GM19395 (cell line): ENCODE results near the gene GUCY2D.
"Not testable (repeated sequence)": the region's sequence is repeated elsewhere in the genome, so short reads cannot be mapped to it uniquely, and the experiment has no call there.

Experiments
- ATAC-seq: cut with Tn5 transposase; IDR thresholded peaks from one replicate; pipeline ENCODE4 v1.9.1; 2021; ENCODE audit warnings: mild to moderate bottlenecking, moderate library complexity; ENCODE audit not compliant: unreplicated experiment

GUCY2D gene

GRCh38 chr17:8041249-8041928 is 39.0 kb downstream of the GUCY2D start:
- ATAC-seq: no peak

GRCh38 chr17:8041979-8042378 is 39.6 kb downstream of the GUCY2D start:
- ATAC-seq: no peak

GRCh38 chr17:8044819-8045810 is 42.7 kb downstream of the GUCY2D start:
- no peak for ATAC-seq

DNA sequence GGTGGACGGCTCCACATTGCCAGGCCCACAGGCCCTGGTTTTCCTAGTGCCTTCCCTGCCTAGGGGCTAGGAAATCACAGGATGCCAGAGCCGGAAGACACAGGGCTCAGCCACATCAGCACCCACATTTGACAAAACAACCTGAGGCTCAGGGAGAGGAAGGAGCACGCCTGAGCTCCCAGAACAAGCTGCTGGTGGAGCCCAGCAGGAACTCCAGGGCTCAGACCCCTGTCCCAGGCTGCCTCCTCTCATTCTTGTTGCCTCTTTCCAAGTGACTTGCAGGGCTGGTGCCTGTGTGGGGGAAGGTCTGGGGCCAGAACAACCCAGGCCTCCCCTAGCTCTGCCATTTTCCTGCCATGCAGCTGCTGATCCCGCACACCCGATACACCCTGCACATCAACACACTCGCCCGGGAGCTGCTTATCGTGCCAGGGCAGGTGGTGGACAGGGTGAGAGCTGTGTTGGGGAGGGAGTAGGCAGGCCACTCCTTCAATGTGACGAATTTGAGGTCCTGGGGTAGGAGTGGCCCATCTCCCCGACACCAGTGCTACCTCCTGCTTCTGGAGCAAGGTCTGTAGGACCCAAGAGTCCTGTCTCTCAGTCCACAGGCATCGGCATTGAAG is 44.0 kb downstream of the GUCY2D start:
- no peak for ATAC-seq

GRCh38 chr17:8046929-8047768 is 44.7 kb downstream of the GUCY2D start:
- no peak for ATAC-seq

- ATAC-seq: no peak
These were observed 45.3 kb downstream of the GUCY2D start for GRCh38 chr17:8047769-8048110.

DNA sequence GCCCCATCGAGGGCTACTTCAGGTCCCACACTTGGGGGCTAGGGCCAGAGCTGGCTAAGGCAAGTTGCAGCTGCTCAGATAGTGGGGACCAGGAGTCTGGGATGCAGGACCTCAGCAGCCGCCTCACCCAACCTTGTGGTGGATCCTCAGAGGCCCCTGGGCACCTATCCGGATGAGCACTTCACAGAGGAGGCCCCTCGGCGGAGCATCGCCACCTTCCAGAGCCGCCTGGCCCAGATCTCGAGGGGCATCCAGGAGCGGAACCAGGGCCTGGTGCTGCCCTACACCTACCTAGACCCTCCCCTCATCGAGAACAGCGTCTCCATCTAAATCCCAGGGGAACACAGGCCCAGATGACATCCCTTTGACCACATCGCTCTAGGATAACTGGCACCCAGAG is 45.8 kb downstream of the GUCY2D start:
- no peak for ATAC-seq

- ATAC-seq: no peak
These were observed 46.3 kb downstream of the GUCY2D start for GRCh38 chr17:8048736-8049135.

DNA sequence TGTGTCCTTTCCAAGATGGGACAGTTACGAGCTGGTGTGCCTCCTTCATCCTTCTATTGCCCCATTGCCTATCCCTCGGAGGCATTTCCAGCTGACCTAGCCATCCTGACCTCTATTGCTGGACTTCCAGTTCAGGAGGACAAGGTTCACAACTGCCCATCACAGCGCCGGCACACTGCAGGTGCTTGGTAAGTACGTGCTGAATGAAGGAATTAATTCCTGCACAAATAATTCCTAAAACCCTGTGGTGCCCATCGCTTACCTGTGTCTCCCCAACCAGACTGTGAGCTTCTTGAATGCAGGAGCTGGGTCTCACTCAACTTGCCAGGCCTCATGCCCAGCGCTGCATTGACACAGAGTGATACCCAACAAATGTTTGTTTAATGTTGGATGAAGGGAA is 49.4 kb downstream of the GUCY2D start:
- ATAC-seq: no peak

DNA sequence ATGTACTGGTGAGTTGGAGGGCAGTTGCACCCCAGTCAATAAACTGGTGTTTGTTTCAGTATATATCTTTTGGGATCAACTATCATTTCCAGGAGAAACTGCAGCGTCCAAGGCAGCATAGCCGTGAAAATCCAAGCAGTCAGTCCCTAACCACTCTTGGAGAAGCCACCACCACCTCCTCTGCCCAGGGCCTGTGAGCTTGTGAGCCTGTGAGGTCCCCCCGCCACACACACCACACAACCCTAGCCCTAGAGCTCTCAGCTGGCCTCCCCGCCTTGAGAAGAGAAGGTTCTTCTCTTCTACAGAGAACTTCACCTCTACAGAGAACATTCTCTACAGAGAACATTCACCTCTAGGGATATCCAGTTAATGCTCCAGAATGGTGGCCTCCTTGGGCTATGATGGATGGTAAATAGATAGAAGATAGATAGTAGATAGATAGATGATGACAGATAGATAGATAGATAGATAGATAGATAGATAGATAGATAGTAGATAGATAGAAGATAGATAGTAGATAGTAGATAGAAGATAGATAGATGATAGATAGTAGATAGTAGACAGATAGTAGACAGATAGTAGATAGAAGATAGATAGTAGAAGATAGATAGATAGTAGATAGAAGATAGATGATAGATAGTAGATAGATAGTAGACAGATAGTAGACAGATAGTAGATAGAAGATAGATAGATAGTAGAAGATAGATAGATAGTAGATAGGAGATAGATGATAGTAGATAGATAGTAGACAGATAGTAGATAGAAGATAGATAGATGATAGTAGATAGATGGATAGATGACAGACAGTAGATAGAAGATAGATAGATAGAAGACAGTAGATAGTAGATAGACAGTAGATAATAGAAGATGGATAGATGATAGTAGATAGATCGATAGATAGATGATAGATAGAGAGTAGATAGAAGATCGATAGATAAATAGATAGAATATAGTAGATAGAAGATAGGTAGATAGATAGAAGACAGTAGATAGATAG is 50.1 kb downstream of the GUCY2D start:
- ATAC-seq: no peak

DNA sequence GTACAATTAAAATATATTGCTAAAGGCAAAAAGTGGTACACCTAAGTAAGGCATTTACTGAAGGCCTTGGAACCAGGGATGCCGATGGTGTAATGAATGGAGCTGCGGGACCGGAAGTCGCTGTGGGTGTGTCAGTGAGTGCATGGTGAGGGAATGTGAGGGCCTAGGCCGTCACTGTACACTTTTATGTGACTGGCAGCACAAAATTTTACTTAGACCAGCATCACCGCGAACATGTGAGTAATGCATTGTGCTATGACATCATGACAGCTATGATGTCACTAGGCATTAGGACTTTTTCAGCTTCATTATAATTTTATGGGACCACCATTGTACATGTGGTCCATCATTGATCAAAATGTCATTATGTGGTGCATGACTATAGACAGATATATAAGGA is 51.2 kb downstream of the GUCY2D start:
- no peak for ATAC-seq

DNA sequence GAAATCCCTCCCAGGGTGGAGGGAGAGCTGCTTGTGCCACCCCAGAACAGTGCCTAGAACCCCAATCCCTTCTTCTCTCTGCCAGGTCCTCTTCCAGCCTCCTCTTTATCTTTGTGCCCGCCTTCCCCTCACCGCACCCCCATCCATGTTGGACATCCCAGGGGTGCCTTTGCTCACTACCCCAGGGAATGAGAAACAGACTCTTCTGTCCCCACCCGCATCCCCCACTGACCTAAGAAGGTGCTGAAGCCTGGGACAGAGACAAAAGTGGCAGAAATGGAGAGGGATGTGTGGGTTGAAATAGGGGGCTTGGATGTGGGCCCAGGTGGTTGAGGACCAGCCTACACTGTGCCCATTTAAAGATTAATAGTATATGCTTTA is 53.4 kb downstream of the GUCY2D start:
- no peak for ATAC-seq

GRCh38 chr17:8056232-8056975 is 54.0 kb downstream of the GUCY2D start:
- peak; percentile 46 for ATAC-seq

DNA sequence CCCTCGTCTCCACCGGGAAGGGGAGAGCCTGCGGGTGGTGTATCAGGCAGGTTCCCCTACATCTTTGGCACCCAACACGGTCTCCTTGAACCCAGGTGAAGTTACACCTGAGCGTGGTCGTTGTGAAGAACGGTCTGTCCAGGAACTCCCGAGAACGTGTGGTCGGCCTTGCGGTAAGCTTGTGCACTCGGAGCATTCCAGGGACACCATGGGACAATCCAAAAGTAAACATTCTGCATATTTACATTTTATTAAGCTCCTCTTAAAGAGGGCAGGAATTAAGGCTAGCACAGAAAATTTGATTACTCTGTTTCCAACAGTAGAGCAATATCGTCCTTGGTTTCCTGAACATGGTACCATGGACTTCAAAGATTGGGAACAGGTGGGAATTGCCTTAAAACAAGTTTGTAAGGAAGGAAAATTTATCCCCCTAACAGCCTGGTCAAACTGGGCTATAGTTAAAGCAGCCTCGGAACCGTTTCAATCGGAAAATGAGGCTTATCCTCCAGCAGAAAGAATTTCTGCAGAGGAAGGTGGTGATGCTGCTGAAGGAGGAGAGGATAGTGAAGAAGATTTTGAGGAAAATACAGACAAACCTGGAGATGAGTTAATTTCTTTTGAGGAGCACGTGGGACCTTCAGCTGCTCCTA is 54.7 kb downstream of the GUCY2D start:
- ATAC-seq: no peak

- no peak for ATAC-seq
These were observed 55.3 kb downstream of the GUCY2D start for GRCh38 chr17:8057691-8058114.

- ATAC-seq: no peak
These were observed 56.7 kb downstream of the GUCY2D start for GRCh38 chr17:8059131-8059530.

DNA sequence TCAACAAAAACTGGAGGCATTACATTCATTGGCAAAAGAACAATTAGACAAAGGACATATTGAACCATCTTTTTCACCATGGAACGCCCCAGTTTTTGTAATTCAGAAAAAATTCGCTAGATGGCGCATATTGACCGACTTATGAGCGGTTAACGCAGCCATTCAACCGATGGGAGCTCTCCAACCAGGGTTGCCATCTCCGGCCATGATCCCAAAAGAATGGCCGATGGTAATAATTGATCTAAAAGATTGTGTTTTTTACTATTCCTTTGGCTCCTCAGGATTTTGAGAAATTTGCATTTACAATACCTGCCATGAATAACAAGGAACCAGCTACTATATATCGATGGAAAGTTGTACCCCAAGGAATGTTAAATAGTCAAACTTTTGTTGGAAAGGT is 57.9 kb downstream of the GUCY2D start:
- ATAC-seq: no peak

DNA sequence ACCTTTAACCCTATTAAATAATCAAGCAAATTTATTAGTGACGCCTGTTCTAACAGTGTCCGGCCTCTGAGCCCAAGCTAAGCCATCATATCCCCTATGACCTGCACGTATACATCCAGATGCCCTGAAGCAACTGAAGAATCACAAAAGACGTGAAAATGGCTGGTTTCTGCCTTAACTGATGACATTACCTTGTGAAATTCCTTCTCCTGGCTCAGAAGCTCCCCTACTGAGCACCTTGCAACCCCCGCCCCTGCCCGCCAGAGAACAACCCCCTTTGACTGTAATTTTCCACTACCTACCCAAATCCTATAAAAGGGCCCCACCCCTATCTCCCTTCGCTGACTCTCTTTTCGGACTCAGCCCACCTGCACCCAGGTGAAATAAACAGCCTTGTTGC is 59.4 kb downstream of the GUCY2D start:
- not testable (repeated sequence) for ATAC-seq

DNA sequence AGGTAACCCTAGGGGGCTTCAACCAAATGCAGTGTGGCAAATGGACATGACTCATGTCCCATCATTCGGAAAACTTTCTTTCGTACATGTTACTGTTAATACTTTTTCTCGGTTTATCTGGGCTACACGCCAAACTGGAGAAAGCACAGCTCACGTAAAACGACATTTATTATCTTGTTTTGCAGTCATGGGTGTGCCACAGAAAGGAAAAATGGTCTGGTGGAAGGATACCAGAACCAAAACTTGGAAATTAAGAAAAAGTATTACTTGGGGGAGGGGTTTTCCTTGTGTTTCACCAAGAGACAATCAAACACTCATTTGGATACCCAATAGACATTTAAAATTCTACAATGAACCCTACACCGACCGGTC is 60.0 kb downstream of the GUCY2D start:
- ATAC-seq: no peak
